Limb (tissue), 2 donors: Measurements from ENCODE around the gene CLDN2.
A peak's percentile ranks its signal among the peaks of the same experiment; 100 is the strongest.
"Not testable (repeated sequence)": the region's sequence is repeated elsewhere in the genome, so short reads cannot be mapped to it uniquely, and the experiment has no call there.

Experiments used
- DNase-seq, 2 donors: peaks; one replicate each; pipeline ENCODE4 v3.0.0-alpha.2; 2016; ENCODE audit errors: extremely low spot score in 2 of 2

CLDN2 gene

DNA sequence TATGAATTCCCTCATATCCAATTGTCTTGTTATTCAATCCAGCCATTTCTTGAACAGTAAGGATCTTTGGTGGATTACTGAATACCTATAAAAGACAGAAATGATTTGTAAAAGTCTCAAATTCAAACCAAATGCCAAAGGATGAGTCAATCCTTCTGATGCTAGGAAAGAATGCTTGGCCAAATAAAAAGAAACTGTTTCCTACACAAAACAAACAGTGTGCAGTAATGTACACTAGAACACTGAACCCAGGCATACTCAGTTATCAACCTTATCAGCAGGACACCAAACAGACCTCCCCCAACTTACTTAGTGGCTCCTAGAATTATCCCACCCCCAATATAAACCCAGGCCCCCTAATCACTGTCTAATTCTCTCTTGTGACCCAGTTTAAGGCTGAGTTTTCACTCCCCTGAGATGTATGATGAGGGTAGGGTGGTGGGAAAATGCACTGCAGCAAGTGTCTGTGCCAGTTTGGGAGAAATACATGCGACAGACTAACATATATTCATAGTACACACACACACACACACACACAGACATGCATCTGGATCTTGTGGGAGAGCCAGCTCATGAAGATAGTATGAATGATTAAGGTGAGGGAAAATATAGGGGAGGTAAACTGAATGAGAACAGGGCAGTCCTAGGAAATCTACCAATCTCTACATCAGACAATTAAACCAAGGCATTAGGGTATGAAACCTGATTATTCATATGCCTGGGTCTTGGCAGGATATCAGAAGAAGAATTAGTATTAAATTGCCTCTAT is 35.0 kb downstream of the CLDN2 start:
- DNase-seq = no peak

DNA sequence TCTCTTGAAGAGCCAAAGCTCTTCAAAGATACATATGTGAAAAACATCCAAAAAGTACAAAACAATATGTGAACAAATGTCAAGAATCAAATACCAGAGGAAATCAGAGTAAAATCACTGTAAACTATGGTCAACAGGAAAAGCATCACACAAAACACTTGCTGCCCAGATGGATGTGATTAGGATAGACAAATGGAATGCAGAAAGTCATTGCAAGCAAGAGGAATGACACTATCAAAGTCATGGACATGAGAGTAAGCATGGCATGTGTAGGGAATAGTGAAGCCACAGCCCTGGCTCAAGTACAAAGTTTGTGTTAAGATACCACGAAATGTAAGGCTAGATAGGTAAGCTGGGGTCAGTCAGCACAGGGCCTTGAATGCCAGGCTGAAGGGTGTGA is 37.7 kb downstream of the CLDN2 start:
- no peak for DNase-seq

DNA sequence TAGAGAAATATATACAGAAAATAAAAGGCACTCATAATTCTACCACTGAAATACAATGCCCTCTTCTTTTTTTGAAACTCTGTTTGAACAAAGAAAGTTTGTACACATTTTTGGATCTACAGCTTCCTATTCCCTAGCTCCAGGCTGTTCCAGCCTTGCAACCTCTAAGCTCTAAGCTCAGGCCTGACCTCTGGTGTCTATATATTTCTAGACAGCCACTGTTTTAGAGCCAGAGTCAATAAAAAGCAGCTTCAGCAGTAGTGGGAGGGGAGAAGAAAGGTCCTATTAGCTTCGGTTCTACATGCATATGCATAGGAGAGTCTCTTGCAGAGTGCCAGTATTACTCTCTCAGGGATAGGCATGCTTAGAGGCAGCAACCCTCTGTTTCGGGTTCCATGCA is 39.7 kb downstream of the CLDN2 start:
- DNase-seq = peak in 1 of 2 donors; percentile 1

DNA sequence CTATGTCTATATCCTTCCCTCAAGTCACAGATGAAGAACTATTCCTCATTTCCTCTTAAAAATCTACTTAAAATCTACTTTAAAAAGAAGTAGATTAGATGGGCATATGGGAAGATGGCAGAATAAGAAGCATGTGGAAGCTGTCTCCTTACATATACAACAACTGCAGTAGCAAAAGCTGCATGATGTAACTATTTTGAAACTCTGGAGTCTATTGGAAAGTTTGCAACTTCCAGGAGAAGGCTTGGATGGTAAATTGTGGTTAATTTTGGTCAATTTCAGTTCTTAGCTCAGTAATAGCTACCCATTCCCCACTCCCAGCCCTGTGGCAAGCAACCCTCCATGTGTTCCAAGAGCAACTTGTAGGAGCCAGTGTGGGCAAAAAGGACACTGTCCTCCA is 42.9 kb downstream of the CLDN2 start:
- no peak for DNase-seq

DNA sequence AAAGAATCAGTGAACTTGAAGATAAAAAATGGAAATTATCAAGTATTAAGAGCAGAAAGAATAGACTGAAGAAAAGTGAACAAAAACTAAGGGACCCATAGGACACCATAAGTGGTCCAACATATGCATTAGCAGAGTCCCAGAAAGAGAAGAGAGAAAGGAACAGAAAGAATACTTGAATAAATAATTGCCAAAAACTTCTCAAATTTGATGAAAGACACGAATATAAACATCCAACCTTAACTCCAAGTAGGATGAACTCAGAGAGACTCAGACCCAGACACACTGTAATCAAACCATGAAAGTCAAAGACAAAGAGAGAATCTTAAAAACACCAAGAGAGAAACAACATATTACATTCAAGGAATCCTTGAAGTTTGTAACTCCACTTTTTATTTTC is 44.1 kb downstream of the CLDN2 start:
- no peak for DNase-seq

DNA sequence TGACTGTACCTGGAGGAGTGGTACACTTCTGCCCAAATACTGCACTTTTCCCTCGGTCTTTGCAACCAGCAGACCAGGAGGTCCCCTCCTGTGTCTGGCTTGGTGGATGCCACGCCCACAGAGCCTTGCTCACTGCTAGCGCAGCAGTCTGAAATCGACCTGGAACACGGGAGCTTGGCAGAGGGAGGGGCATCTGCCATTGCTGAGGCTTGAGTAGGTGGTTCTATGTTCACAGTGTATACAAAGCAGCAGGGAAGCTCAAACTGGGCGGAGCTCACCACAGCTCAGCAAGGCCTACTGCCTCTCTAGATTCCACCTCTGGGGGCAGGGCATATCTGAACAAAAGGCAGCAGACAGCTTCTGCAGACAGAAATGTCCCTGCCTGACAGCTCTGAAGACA is 46.3 kb downstream of the CLDN2 start:
- DNase-seq = not testable (repeated sequence)

DNA sequence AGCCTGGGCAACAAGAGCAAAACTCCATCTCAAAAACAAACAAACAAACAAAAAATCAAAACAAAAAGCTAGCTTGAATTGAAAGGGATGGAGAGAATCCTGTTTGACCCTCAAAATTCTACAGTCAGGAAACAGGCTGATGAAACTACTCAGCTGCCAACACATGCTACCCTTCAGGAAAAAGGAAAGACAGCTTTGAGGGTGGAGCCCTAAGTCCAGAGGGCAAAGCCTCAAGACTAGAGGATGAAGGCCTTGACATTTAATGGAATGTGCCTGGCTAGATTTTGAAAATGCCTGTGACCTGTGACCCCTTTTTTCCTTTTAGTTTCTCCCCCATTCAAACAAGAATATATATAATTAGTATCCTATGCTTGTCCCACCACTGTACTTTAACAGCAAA is 52.7 kb downstream of the CLDN2 start:
- DNase-seq = no peak

DNA sequence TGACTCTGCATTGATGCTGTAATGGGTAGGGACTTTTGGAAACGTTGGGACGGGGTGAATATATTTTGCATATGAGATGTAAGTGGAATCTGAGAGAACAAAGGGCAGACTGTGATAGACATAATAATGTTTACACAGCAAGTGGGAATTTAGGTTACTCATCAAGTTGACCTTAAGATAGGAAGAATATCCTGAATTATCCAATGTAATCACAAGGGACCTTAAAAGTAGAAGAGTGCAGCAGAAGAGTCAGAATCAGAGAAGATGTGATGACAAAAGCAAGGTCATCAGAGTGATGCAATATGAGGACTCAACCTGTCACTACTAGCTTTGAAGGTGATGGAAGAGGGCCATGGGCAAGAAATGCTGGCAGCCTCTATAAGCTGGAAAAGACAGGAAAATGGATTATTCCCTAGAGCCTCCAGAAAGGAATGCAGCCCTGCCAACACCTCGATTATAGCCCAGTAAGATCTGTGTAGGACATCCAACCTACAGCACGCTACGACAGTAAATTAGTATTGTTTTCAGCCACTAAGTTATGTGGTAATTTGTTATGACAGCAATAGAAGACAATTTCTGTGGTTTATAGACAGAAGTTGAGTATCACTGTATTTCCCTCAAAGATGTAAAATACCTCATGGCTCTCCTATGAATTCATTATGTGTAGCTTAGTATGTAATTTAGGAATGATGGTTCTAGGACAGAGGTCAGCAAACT is 53.4 kb downstream of the CLDN2 start:
- no peak for DNase-seq

DNA sequence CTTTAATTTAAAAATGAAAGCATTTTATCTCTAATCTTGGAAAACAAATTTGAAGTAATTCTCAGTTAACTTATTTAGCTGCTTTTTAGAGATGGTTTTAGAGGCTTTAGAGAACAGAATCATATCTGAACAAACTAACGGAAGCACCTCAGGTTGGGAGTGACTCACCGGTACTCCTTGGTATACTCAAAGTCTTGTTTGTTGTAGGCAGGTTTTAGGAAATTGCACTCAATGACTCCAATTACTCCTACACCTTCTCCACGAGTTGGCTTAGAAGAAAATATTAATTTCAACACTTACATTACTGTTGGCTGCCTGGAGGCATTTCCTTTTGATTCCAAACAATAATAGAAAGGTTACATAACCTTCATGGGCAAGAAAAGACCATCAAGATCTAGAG is 56.2 kb downstream of the CLDN2 start:
- DNase-seq = no peak
